Tibial artery (tissue), 4 donors: ENCODE measurements around the gene COL4A2.

Source experiments
- DNase-seq, 2 donors: peaks; one replicate each; pipeline ENCODE4 v3.0.0-alpha.2; 2019
- H3K27ac ChIP-seq, 2 donors: fragments of 200-600 bp; sonication (generic) in 1 of 2; 1 replicate in 1 of 2; 2 replicates in 1 of 2; pipeline ENCODE4 v1.5.1; 2018 to 2019; ENCODE audit warnings: mild to moderate bottlenecking in 1 of 2
- H3K27me3 ChIP-seq, 2 donors: fragments of 200-600 bp; sonication (generic) in 1 of 2; one replicate each; pipeline versions ENCODE4 v1.5.1 to v1.6.0; 2016 to 2019
- H3K36me3 ChIP-seq, 3 donors: fragments of 200-600 bp; sonication (generic) in 2 of 3; one replicate each; pipeline ENCODE4 v1.5.1; 2016 to 2019; ENCODE audit warnings: mild to moderate bottlenecking in 2 of 3
- H3K4me1 ChIP-seq, 4 donors: fragments of 200-600 bp; sonication (generic) in 2 of 4; 1 replicate in 3 of 4; 2 replicates in 1 of 4; pipeline ENCODE4 v1.5.1; 2016 to 2019
- H3K4me3 ChIP-seq, 2 donors: fragments of 200-600 bp; sonication (generic) in 1 of 2; 1 replicate in 1 of 2; 2 replicates in 1 of 2; pipeline ENCODE4 v1.5.1; 2018 to 2019; ENCODE audit warnings: mild to moderate bottlenecking in 2 of 2
- H3K9me3 ChIP-seq, 3 donors: fragments of 200-600 bp; sonication (generic) in 1 of 3; one replicate each; pipeline ENCODE4 v1.5.1; 2016 to 2019
- CTCF ChIP-seq, 2 experiments: fragments of 200-600 bp in 1 of 2; fragments of 450-650 bp in 1 of 2; IDR thresholded peaks; one replicate each; pipeline ENCODE4 v1.5.1; 2017 to 2019; ENCODE audit warnings: antibody characterized with exemption in 2 of 2, mild to moderate bottlenecking in 1 of 2, moderate library complexity in 1 of 2
- intact Hi-C: fragments of 100-400 bp; cut with DNase I; formaldehyde crosslinking; loops from one replicate; pipeline ENCODE4 v1.15.0; 2023; ENCODE audit warnings: low total_unique reads

COL4A2 gene

GRCh38 chr13:110356362-110356761, 49.3 kb downstream of the COL4A2 start:
- TF ChIP-seq CTCF (IDR thresholded peaks at IDR 0.05) = no peak
- Histone ChIP-seq H3K4me3 (no peak overlapping the region), H3K27me3 (no peaks in the 10 kb centered on the region), H3K4me1 (peaks cover 0 to 87% (median 55%) of the 10 kb centered on the region in 4 donors), H3K36me3 (peaks cover 11 to 19% (median 14%) of the 10 kb centered on the region in 3 donors), H3K27ac (peak overlapping the region; percentile 39 to 61), H3K9me3 (no peaks in the 10 kb centered on the region)
- DNase-seq = peak in 1 of 2 donors; percentile 65
- intact Hi-C loops = no loop called here

GRCh38 chr13:110358381-110358780, 51.3 kb downstream of the COL4A2 start:
- peak overlapping the region in 1 of 2 donors; percentile 39 for H3K27ac ChIP-seq
- H3K4me1 ChIP-seq = peaks cover 0 to 87% (median 61%) of the 10 kb centered on the region in 4 donors
- peaks cover 11 to 19% (median 14%) of the 10 kb centered on the region in 3 donors for H3K36me3 ChIP-seq
- H3K4me3 ChIP-seq = no peak overlapping the region
- TF ChIP-seq CTCF (IDR thresholded peaks at IDR 0.05) = no peak
- no peak for DNase-seq
- intact Hi-C loops = no loop called here
- no peaks in the 10 kb centered on the region for H3K9me3 ChIP-seq
- no peaks in the 10 kb centered on the region for H3K27me3 ChIP-seq

GRCh38 chr13:110359840-110360301, 52.8 kb downstream of the COL4A2 start:
- intact Hi-C loops = no loop called here
- Histone ChIP-seq H3K4me1 (peaks cover 0 to 86% (median 57%) of the 10 kb centered on the region in 4 donors), H3K4me3 (no peak overlapping the region), H3K9me3 (no peaks in the 10 kb centered on the region), H3K36me3 (peaks cover 11 to 19% (median 14%) of the 10 kb centered on the region in 3 donors), H3K27ac (peak overlapping the region; percentile 73 to 84), H3K27me3 (no peaks in the 10 kb centered on the region)
- no peak for TF ChIP-seq CTCF (IDR thresholded peaks at IDR 0.05)
- DNase-seq = no peak

- H3K4me1 ChIP-seq = peaks cover 0 to 89% (median 56%) of the 10 kb centered on the region in 4 donors
- no peak for TF ChIP-seq CTCF (IDR thresholded peaks at IDR 0.05)
- no peak for DNase-seq
- no peak overlapping the region for H3K4me3 ChIP-seq
- H3K27ac ChIP-seq = peak overlapping the region; percentile 73 to 84
- peaks cover 11 to 19% (median 14%) of the 10 kb centered on the region in 3 donors for H3K36me3 ChIP-seq
- intact Hi-C loops = no loop called here
- no peaks in the 10 kb centered on the region for H3K27me3 ChIP-seq
- H3K9me3 ChIP-seq = no peaks in the 10 kb centered on the region
Observed at GRCh38 chr13:110360598-110360997, 53.5 kb downstream of the COL4A2 start.

- Histone ChIP-seq H3K4me1 (peaks cover 0 to 88% (median 50%) of the 10 kb centered on the region in 4 donors), H3K27ac (peak overlapping the region; percentile 73 to 84), H3K9me3 (no peaks in the 10 kb centered on the region), H3K4me3 (no peak overlapping the region), H3K27me3 (no peaks in the 10 kb centered on the region), H3K36me3 (peaks cover 11 to 19% (median 14%) of the 10 kb centered on the region in 3 donors)
- no peak for TF ChIP-seq CTCF (IDR thresholded peaks at IDR 0.05)
- intact Hi-C loops = no loop called here
- peak; percentile 81 to 92 for DNase-seq
Observed at GRCh38 chr13:110361365-110361911, 54.4 kb downstream of the COL4A2 start.
